Body of pancreas (tissue), 4 donors: ENCODE results near the gene QKI.

Experiments
- POLR2A ChIP-seq, 3 donors: fragments of 450-650 bp; IDR thresholded peaks; one replicate each; pipeline ENCODE4 v1.6.1; 2016; ENCODE audit warnings: antibody characterized with exemption in 3 of 3, mild to moderate bottlenecking in 2 of 3
- TF ChIP-seq, protein P1 (sequence below), 7 experiments: fragments of 450-650 bp in 4 of 7; fragments of 200-600 bp in 3 of 7; sonication (generic) in 3 of 7; IDR thresholded peaks; one replicate each; pipeline ENCODE4 v1.5.1; 2016 to 2019; ENCODE audit warnings: antibody characterized with exemption in 7 of 7

DNA sequence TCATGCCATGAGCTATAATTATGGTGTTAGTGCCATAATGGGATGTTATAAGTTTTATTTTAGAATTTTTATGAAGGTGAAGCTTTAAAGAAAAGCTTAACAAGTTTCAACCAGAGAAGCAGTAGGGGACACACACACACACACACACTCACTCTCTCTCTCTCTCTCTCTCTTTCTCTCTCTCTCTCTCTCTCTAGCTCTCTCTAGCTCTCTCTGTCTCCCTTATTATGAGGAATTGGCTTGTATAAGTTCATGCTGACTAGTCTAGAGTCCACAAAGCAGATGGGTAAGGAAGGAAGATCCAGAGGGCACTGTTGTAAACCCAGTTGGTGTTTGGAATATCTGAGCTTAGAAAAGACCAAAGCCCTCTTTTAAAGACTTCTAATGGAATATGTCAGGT lies 102.4 kb downstream of the QKI start:
- no peak for TF ChIP-seq POLR2A (IDR thresholded peaks at IDR 0.05)
- TF ChIP-seq, protein P1, sequence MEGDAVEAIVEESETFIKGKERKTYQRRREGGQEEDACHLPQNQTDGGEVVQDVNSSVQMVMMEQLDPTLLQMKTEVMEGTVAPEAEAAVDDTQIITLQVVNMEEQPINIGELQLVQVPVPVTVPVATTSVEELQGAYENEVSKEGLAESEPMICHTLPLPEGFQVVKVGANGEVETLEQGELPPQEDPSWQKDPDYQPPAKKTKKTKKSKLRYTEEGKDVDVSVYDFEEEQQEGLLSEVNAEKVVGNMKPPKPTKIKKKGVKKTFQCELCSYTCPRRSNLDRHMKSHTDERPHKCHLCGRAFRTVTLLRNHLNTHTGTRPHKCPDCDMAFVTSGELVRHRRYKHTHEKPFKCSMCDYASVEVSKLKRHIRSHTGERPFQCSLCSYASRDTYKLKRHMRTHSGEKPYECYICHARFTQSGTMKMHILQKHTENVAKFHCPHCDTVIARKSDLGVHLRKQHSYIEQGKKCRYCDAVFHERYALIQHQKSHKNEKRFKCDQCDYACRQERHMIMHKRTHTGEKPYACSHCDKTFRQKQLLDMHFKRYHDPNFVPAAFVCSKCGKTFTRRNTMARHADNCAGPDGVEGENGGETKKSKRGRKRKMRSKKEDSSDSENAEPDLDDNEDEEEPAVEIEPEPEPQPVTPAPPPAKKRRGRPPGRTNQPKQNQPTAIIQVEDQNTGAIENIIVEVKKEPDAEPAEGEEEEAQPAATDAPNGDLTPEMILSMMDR (IDR thresholded peaks at IDR 0.05): no peak
